ENCODE measurements around the gene TEX51. TPM values are rescaled to one million over a fixed set of nuclear protein-coding genes. Genes with fewer than 3 reads are reported as not detected.

Gene TEX51
- total RNA-seq, 1 donor from 2014 or later: not detected

DNA sequence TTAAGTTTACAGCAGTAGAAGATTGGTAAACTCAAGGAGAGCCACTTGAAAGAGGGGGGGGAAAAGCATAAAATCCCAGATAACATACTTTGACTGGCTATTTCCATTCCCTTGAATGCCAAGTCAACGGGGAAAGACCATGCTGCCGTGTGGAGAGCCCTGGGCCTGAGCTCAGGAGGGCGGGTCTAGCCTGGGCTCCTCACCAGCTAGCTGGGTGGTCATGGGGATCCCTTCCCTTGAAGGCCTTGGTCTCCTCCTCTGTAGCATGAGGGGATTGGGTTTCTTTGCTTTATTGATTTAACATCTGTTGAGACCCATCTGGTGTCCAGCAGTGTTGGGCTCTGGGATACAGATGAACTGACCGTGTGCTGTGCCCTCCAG, 35.0 kb downstream of the TEX51 start:
- TF ChIP-seq, protein P1, sequence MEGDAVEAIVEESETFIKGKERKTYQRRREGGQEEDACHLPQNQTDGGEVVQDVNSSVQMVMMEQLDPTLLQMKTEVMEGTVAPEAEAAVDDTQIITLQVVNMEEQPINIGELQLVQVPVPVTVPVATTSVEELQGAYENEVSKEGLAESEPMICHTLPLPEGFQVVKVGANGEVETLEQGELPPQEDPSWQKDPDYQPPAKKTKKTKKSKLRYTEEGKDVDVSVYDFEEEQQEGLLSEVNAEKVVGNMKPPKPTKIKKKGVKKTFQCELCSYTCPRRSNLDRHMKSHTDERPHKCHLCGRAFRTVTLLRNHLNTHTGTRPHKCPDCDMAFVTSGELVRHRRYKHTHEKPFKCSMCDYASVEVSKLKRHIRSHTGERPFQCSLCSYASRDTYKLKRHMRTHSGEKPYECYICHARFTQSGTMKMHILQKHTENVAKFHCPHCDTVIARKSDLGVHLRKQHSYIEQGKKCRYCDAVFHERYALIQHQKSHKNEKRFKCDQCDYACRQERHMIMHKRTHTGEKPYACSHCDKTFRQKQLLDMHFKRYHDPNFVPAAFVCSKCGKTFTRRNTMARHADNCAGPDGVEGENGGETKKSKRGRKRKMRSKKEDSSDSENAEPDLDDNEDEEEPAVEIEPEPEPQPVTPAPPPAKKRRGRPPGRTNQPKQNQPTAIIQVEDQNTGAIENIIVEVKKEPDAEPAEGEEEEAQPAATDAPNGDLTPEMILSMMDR (conservative IDR thresholded peaks at IDR 0.05): no peak
- Mint-ChIP-seq H3K36me3 (ENCODE audit: low read depth) (peaks cover 3% of the 10 kb centered on the region), H3K4me3 (no peak overlapping the region), H3K9me3 (no peaks in the 10 kb centered on the region), H3K27me3 (ENCODE audit: low read depth) (no peaks in the 10 kb centered on the region), H3K27ac (ENCODE audit: unreplicated experiment) (peak overlapping the region; percentile 38), H3K4me1 (no peaks in the 10 kb centered on the region)
- DNase-seq (ENCODE audit: low read depth, low spot score): no peak

DNA sequence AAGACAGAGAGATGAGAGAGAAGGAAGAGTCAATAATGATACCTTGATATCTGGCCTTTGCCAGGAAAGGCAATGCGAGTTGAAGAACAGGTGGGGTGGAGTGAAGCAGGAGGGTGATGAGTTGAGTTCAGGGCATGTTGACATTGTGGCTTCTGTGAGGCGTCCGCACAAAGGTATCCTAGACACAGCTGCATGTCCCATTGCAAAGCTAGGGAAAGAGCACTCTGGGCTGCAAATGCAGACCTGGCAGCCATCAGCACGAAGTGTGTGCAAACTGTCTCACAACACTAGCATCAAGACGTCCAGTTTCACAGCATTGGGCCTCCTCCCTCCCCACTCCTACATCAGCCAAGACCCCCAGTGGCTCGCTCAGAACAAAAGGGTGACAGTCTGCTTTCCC, 36.1 kb downstream of the TEX51 start:
- no peak for DNase-seq (ENCODE audit: low read depth, low spot score)
- no peak overlapping the region for H3K4me3 Mint-ChIP-seq
- no peak overlapping the region for H3K27ac Mint-ChIP-seq (ENCODE audit: unreplicated experiment)
- no peaks in the 10 kb centered on the region for H3K27me3 Mint-ChIP-seq (ENCODE audit: low read depth)
- TF ChIP-seq, protein P1 (conservative IDR thresholded peaks at IDR 0.05): no peak
- H3K36me3 Mint-ChIP-seq (ENCODE audit: low read depth): peaks cover 3% of the 10 kb centered on the region
- H3K9me3 Mint-ChIP-seq: no peaks in the 10 kb centered on the region
- H3K4me1 Mint-ChIP-seq: no peaks in the 10 kb centered on the region

DNA sequence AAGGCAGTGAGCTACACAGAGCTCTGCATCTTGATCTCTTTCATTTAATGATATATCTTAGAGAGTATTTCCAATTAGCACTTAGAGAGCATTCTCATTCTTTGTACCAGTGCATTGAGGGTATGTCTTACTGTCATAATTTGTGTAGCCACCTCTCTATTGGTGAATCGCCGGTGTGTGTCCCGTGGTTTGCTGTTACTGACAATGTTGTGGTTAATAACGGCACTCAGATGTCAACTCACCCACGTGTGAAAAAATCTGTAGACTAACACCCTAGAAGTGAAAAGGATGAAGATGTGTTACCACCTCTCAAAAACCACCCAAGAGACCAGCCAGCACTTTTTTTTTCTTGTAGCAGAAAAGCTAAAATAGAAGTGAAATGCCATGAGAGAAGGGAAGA, 37.1 kb downstream of the TEX51 start:
- H3K4me1 Mint-ChIP-seq: no peaks in the 10 kb centered on the region
- TF ChIP-seq, protein P1 (conservative IDR thresholded peaks at IDR 0.05): no peak
- DNase-seq (ENCODE audit: low read depth, low spot score): no peak
- H3K27ac Mint-ChIP-seq (ENCODE audit: unreplicated experiment): no peak overlapping the region
- no peaks in the 10 kb centered on the region for H3K36me3 Mint-ChIP-seq (ENCODE audit: low read depth)
- H3K9me3 Mint-ChIP-seq: no peaks in the 10 kb centered on the region
- H3K4me3 Mint-ChIP-seq: no peak overlapping the region
- H3K27me3 Mint-ChIP-seq (ENCODE audit: low read depth): peaks cover 2% of the 10 kb centered on the region

DNA sequence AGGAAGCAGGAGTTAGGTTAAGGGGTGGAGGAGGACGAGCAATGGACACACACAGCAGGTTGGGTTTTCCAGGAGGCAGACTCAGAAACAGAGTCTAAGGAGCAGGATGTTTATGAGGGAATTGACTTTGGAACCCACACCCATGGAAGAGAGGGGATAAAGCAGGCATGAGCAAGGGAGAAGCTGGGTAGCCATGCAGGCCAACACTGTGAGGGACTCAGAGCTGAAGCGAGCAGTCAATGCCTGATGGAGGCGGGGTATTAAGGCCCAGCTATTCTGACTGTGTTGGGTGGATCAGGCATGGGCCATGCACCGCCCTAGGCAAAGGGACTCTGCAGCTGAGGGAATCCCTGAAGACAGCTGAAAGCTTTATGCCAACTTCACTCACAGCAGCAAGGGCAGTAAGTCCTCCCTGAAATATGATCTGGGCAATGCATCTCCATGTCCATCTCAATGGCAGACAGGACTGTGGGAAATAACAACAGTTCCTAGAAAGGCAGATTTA, 37.6 kb downstream of the TEX51 start:
- no peak overlapping the region for H3K27ac Mint-ChIP-seq (ENCODE audit: unreplicated experiment)
- DNase-seq (ENCODE audit: low read depth, low spot score): no peak
- peaks cover 4% of the 10 kb centered on the region for H3K27me3 Mint-ChIP-seq (ENCODE audit: low read depth)

DNA sequence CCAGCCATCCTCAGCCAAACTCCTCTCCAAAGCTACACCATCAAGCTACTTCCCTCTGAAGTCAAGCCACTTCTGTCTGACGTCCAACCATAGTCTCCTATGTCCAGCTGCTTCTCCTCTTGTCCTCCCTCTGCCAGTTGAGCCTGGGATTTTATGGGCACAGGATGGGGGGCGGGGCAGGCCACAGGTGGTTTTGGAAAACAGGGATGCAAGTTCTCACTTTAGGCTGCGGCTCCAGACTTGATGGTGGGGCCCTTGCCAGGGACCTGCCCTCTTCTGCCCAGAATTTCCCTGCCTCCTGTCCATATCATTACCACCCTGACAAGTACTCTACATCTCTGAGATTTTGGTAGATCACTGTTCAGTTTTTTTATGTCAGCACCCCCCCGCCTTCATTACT, 41.6 kb downstream of the TEX51 start:
- H3K9me3 Mint-ChIP-seq: peaks cover 11% of the 10 kb centered on the region

More for the DNA sequence above, 37.6 kb downstream of the TEX51 start:
- Mint-ChIP-seq H3K36me3 (ENCODE audit: low read depth) (no peaks in the 10 kb centered on the region), H3K4me3 (no peak overlapping the region), H3K9me3 (no peaks in the 10 kb centered on the region), H3K4me1 (no peaks in the 10 kb centered on the region)
- TF ChIP-seq, protein P1 (conservative IDR thresholded peaks at IDR 0.05): no peak

More for the DNA sequence above, 41.6 kb downstream of the TEX51 start:
- no peaks in the 10 kb centered on the region for H3K4me1 Mint-ChIP-seq
- H3K36me3 Mint-ChIP-seq (ENCODE audit: low read depth): peaks cover 3% of the 10 kb centered on the region
- H3K27ac Mint-ChIP-seq (ENCODE audit: unreplicated experiment): no peak overlapping the region
- peaks cover 7% of the 10 kb centered on the region for H3K27me3 Mint-ChIP-seq (ENCODE audit: low read depth)
- no peak overlapping the region for H3K4me3 Mint-ChIP-seq
- no peak for DNase-seq (ENCODE audit: low read depth, low spot score)
- TF ChIP-seq, protein P1 (conservative IDR thresholded peaks at IDR 0.05): no peak

Data from neural crest cell (in vitro differentiated cells).